ENCODE measurements around the gene DCST2.

DCST2 gene

DNA sequence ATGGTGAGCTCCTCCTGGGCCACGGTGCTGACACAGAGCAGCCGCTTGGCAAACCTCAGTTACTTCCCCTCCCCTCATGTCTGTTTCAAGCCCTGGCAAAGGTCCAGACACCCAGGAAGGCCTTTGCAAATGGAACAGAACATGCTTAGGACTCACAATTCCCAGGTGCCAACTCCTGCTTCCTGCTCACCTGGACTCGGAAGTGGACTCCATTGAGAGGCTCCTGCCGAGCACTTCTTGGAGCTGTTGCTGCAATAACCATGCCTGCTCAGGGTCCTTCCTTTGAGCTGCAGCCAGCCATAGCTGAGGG lies 10.7 kb downstream of the DCST2 start:
- no peak for DNase-seq

DNA sequence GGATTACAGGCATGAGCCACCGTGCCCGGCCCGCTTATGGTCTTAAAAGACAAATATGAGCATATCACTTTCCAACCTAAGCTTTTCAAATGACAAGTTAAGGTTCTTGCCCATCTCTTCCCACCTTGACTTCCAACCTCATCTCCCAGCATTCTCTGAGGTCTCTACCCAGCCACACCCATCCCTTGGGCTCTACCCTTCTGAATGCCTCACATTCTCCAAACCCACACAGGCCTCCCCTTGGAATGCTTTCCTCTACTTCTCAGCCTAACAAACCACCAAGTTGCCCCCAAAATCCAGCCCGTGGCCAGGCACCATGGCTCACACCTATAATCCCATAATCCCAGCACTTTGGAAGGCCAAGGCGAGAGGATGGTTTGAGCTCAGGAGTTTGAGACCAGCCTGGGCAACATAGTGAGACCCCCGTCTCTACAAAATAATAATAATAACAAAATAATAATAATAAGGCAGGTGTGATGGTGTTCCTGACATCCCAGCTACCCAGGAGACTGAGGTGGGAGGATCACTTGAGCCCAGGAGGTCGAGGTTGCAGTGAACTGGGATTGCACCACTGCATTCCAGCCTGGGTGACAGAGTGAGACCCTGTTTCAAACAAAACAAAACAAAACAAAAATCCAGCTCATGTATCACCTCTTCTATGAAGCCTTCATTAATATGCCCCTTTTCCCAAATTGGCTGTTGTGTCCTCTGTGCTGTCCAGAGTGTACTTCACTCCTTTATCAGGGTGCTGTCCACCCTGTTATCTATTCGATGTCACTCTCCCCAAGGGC lies 11.2 kb downstream of the DCST2 start:
- no peak for DNase-seq

DNA sequence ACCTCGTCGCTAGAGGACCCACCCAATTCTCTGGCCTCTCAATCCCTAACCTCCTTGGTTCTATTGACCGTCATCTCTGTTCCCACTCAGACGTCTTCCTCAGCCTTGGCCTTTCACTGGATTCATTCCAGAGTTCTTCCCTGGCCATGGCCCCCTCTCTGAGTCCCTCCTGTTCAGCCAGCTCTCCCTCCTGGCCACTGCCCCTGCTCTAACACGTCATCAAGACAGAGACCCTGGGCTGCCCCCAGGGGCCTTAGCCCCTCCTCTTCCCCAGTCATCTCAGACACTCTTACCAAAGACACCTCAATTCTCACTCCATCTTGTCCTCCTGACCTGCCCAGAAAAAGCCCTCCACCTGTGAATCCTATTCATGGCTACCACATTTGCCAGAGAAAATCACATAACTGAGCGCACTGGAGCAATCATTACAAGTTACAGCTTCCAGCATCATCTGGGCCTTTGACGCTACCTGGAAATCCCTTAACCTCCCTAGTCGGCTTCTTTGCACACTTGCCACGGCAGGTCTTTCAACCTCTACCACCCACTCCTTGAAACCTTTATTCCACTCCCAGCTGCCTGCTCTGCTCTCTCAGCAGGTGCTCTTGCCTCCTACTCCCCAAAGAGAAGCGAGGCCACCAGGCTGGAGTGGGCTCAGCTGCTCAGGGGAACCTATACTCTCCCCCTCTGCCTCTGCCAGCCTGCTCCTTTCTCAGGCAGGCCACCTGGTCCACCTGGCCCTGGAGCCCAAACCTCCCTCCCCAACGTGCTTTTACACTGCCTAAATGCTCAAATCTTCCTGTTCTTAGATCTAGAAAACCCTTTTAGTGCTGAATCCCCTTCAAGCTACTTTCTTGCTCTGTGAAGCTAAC lies 14.0 kb downstream of the DCST2 start:
- no peak for DNase-seq

DNA sequence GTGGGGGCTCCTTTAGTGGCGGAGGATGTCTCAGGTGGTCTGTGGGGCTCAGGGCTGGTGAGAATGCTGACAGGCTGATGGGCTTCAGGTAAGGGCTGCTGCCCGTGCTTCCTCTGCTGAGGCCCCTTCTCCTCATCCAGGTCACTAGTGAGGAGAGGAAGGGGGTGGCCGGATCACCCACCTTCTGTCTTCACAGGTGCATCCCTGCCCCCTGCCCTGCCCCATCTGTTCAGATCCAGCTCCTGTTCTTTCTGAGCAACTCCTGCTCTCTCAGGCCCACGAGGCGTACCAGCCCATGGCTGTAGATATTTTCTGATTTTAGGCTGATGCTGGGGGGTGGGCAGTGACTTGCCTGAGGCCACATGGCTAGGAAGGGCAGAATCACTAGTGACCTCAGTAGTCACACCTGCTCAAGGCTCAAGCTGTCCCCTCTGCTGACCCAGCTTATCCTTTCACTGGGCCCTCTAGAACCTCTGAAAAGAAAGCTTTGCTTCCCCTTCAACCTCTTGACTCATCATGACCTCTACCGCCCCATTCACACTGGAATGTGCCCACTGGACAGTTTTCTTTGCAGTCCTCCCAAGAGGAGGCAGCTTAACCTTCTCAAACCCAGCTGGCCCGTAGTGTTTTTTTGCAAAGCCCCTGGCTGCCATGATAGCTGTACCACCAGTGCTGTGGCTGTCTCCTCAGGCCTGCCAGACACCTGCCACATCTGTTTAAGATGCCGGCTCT lies 14.8 kb downstream of the DCST2 start:
- no peak for DNase-seq

DNA sequence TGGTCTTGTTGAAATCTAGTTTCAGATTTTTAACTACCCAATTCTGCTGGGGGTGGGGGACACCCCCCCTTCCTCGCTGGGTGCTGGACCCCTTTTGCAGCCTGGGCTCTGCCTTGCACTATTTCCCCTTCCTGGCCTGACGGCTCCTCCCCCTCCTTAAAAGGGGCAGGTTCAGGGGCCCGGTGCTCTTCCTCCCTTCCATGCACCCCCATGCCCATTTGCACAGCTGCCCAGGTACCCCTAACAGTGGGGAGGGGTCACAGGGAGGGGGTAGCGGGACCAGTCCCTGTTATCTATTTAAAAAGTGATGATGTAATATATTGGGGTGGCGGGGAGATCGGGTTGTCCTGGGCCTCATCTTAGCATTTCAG lies 15.7 kb downstream of the DCST2 start:
- DNase-seq, result no peak

DNA sequence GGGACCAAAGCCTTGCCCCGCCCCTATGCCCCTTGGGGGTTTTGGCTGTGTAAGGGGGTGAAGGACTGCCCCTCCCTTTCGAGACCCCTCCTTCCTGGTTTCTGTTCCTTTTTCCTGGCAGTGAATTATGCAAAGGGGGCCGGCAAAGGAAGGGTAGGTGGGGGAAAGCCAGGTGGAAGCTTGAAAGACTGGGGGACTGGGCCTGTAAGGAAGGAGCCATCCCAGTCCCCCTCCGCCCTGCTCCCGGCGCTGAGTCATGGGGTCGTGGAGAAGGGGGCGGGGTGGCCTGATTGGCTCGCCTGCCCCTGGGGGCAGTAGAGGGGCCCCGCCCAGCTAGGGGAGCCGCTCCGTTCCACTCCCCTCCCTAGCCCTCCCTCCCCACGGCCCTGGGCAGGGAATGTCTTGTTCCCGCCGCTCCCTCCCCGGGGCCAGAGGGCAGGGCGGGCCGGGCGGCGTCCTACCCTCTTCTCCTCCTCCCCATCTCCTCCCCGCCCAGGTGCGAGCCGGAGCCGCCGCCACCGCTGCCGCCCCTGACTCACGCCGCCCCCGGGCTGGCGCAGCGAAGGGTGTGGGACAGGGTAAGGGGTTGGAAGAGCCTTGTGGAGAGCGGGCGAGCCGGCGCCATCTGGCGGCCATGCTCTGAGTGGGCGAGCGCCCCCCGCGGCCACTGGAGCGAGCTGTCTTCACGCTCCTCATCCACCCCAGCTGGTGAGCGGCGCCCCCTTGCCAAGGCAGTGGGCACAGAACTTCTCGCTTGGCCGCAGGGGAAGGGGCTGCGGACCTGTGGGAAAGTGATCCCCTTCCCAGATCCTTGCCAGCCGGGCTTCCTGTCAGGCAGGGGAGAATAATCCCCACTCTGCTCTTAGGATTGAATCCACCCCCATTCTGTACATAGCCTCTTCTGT lies 16.3 kb downstream of the DCST2 start:
- peak; percentile 92 for DNase-seq

DNA sequence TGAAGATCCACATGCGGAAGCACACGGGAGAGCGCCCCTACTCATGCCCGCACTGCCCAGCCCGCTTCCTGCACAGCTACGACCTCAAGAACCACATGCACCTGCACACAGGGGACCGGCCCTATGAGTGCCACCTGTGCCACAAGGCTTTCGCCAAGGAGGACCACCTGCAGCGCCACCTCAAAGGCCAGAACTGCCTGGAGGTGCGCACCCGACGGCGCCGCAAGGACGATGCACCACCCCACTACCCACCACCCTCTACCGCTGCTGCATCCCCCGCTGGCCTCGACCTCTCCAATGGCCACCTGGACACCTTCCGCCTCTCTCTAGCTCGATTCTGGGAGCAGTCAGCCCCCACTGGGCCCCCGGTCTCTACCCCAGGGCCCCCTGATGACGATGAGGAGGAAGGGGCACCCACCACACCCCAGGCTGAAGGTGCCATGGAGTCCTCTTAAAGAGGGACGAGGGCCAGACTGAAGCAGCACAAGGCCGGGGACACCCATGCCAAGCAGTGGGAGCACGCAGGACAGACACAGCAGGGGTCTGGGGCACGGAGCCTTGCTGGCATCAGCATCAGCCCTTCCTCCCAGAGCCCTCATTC lies 17.2 kb downstream of the DCST2 start:
- DNase-seq, result peak; percentile 26

DNA sequence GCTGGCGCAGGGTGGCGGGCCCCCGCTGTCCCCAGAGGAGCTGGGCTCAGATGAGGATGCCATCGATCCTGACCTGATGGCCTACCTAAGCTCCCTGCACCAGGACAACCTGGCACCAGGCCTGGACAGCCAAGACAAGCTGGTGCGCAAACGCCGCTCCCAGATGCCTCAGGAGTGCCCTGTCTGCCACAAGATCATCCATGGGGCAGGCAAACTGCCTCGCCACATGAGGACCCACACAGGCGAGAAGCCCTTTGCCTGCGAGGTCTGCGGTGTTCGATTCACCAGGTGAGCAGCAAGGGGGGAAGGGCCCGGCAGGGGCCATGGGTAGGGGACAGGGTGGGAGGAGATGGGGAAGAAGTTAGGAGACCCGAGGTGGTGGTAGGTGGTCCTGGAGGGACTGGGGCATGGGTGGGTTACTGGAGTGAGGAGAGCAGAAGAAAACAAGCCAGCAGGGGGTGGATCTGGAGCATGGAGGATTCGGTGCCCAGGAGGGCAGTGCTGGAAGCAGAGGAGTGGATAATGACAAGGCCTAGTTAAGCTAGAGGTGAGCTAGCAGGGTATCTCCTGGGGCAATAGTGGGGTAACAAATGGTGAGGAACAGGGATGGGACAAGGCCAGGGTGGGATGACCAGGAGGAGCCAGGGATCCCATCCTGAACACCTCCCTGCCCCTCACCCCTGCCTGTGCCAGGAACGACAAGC lies 17.9 kb downstream of the DCST2 start:
- DNase-seq, result peak; percentile 10

DNA sequence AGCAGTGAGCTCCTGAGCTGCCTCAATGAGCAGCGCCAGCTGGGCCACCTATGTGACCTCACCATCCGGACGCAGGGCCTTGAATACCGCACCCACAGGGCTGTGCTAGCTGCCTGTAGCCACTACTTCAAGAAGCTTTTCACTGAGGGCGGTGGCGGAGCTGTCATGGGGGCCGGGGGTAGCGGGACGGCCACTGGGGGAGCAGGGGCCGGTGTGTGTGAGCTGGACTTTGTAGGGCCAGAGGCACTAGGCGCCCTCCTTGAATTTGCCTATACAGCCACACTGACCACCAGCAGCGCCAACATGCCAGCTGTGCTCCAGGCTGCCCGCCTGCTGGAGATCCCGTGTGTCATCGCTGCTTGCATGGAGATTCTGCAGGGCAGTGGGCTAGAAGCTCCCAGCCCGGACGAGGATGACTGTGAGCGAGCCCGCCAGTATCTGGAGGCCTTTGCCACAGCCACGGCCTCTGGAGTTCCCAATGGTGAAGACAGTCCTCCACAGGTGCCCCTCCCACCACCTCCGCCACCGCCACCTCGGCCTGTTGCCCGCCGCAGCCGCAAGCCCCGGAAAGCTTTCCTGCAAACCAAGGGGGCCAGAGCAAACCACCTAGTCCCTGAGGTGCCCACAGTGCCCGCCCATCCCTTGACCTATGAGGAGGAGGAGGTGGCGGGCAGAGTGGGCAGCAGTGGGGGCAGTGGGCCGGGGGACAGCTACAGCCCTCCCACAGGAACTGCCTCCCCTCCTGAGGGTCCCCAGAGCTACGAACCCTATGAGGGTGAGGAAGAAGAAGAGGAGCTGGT lies 18.7 kb downstream of the DCST2 start:
- DNase-seq, result no peak

DNA sequence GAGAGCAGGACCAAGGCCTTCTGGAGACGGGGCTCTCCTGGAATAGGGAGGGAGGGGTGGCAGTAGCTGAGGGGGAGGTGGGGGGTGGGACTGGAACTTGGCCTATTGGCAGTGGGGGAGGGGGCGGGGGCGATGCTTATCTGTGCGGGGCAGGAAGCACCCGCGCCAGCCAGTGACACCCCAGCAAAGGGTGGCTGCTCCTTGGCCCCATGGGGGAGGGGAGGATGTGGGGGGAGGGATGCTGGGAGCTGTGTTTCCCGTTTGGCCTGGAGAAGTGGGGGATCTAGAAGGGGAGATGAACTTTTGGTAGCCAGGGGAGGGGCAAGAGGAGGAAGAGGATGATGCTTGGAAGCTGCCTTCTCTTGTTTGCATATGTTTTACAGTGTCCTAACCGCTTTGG lies 19.9 kb downstream of the DCST2 start:
- peak; percentile 50 for DNase-seq

DNA sequence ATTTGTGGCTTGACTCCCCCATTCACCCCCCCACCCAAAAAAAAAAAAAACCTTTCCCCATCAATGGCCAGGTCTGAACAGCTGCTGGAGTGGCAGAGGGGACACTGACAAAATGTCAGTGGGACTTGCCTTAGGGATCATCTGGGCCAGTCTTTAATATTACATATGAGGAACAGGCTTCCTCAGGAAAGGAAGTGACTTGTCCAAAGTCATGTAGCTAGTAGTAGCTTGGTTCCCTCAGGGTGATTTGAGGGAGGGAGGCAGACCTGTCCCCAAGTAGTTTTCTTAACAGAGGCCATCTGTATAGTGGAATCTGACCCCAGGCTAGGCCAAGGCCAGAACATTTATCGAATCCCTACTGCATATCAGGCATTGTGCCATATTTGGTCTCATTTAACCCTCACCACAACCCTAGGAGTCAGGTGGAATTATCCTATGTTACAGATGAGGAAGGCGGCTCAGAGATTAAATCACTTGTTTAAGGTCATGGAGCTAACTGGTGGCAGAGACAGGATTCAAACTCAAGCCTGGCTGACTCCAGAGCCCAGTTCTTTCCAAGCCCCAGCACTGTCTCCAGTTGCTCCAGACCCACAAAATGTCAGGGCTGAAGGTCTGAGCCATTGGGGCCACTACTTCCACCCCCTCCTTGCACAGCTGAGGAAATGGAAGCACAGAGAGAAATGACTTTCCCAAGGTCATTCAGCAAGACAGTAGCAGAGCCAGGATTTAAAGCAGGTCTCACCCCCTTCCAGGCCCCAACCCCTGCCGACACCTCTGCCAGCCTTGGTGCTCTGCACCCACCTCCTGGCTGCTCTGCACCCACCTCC lies 20.6 kb downstream of the DCST2 start:
- DNase-seq, result no peak

DNA sequence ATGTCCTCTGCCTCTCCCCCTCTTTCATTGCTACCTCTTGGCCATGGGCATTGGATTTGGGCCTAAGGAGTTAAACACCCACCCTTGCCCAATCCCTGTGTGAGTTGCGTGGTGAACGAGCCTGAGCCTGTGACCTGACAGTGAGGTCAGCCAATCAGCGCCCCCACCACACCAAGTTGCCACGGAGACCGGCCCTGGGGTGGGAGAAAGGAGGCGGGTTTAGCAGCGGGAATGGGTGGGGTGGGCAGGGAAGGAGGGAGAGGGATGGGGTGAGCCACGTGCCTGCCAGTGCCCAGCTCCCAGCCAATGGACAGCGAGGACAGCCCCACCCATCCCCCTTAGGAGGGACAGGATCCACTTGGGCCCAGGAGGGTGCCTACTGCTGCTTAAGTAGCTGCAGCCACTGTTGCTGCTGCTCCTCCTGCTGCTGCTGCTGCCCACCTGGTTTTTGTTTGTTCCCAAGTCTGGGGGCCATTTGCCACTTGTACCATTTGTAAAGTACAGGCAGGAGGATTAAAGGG lies 21.5 kb downstream of the DCST2 start:
- DNase-seq, result peak; percentile 75

DNA sequence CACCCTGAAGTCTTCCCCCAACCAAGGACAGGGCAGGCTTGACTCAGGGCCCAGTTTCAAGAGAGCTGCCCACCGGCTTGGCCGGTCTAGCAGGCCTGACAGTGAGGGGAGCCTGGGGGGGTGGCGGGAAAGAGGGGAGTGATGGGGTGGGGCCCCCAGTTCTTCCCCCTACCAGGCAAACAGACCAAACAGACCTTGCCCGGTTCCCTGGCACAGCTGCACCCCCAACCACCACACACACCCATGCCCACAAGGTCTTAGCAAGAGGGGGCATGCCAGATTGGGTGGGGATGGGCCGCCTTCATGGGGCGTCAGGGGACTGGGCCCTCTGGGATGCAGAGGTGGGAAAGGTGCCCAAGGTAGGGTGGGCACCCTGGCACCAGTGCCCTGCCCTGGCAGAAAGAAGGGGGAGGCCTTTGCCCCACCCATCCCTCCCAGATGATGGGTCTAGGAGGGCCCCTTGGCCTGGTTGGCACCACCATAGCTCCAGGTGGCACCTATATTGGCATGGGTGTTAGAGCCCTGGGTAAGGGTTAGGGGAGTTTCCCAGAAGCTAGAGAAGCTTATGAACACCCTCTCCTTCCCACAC lies 22.1 kb downstream of the DCST2 start:
- no peak for DNase-seq

DNA sequence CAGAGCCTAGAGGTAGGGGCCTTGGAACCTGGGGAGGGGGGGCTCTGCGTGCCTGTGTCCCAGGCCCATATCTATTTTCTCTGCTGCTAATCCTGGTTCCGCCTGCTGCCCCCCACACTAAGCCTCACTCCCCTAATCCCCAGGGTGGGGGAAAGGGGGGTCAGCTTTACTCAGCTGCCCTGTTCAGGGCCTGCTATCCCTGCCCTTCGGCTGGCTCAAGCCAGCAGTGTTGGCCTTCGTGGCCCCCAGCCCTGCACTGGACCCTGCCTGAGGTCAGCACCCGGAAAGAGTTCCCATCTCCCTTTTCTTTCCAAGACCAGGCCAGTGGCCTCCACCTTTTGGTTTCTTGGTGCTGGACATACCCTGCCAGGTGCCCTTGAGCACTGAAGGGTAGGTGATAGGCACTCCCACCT lies 22.6 kb downstream of the DCST2 start:
- no peak for DNase-seq

DNA sequence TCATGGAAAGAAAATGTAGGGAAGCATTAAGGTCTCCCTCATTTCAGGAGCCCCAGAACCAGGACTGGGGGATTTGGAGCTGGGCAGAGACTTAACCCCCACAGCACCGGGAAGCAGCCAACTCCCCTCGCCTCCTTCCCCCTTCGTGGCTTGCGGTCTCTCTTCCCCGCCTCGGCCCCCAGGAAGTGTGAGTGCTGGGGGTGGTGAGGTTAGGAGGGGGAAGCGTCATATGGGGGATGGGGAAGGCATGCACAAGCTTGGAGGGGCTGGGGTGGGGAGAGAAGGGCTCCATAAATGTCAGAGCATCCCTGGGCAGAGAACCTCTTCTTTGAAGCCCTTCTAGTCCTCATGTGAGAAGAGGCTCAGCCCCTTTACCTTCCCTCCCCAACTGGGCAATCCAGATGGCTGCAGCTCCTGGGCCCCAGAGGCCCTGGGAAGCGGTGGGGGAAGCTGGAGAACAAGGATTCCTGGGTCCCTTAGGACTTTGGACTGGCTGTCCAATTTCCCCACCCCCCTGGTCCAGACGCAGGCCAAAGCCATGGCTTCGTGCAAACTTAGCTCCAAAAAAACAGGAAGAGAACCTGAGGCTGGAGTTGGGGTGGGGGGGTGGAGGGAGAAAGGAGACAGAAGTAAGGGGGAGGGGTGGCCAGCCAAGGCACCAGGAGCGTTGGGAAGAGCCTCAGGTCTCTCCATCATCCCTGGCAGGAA lies 23.2 kb downstream of the DCST2 start:
- DNase-seq, result peak; percentile 74

DNA sequence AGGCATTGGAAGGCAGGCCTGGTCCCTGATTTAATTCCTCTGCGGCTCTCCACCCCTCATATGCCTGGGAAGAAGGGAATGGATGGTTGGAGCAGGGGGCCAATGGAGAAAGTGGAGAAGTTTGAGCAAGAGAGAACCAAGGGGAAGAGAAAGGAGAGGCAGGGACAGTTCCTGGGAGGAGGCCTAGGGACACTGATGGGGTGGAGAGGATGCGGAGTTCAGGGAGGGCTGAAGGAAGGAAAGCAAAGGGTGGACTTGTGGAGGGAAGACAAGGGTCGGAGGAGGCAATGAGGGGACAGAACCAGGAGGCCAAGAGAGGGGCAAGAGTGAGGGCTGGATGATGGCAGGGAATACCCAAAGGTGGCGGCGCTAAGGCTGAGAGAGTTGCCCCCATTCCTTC lies 23.8 kb downstream of the DCST2 start:
- no peak for DNase-seq

DNA sequence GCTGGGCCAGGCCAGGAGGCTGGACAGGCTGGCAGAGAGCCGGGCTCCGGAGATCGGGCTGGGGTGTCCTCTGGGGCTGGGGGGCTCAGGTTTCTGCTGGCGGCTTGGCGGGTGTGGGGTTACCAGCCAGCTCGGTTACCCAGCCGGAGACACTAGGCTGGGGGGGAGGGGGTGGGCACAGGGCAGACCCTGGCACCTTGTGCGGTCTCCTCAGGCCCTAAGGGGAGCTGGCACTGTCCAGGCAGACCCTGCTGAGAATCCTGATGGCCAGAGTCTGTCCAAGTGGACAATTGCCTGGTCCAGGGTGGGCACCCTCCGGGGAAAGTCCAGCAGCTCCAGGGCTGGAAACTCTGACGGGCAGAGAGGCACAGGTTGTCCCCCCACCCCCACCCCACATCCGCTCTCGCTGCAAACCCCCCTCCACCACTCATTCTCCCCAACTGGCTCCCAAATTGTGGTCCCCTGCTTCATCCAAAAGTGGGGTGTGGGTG lies 24.3 kb downstream of the DCST2 start:
- DNase-seq, result peak; percentile 54
